Cardiac muscle cell (in vitro differentiated cells and primary cell): Measurements from ENCODE around the gene OTOG. TPM values are rescaled to one million over a fixed set of nuclear protein-coding genes. Genes with fewer than 3 reads are reported as not detected.

Experiments
- DNase-seq, 2 donors: peaks; one replicate each; pipeline versions ENCODE4 v3.0.0 to v3.0.0-alpha.2; 2010 to 2017; ENCODE audit warnings: low read depth in 1 of 2, low spot score in 1 of 2
- H3K27ac ChIP-seq: fragments of 200-600 bp; sonication (generic); 2 replicates; pipeline ENCODE4 v1.5.1; 2016
- H3K27me3 ChIP-seq: fragments of 200-600 bp; sonication (generic); 2 replicates; pipeline ENCODE4 v1.6.0; 2016; ENCODE audit warnings: control low read depth
- H3K36me3 ChIP-seq: fragments of 200-600 bp; sonication (generic); 2 replicates; pipeline ENCODE4 v1.5.1; 2016; ENCODE audit warnings: control low read depth
- H3K4me1 ChIP-seq: fragments of 200-600 bp; sonication (generic); 2 replicates; pipeline ENCODE4 v1.8.1; 2017; ENCODE audit warnings: low read depth, mild to moderate bottlenecking, mixed run types
- H3K4me3 ChIP-seq: fragments of 200-600 bp; sonication (generic); 2 replicates; pipeline ENCODE4 v1.5.1; 2016; ENCODE audit warnings: mild to moderate bottlenecking
- H3K9me3 ChIP-seq: fragments of 200-600 bp; sonication (generic); 2 replicates; pipeline ENCODE4 v1.5.1; 2017; ENCODE audit warnings: low read depth, mild to moderate bottlenecking, control low read depth
- polyA plus RNA-seq: library from polyadenylated mRNA; unstranded; fragments of >200 nt; fragmentation: Nextera tagmentation; extraction: Ambion mirVana; gene quantifications from 2 replicates; pipeline ENCODE4 v1.2.1, GENCODE V29; 2016
- total RNA-seq: library from RNA; depleted of rRNA; stranded (reverse); fragments of >200 nt; gene quantifications from 2 replicates; pipeline ENCODE4 v1.2.3, GENCODE V29; 2016
- TF ChIP-seq, protein P1 (sequence below): IDR thresholded peaks from 2 replicates; pipeline ENCODE4 v1.5.1; 2012; ENCODE audit warnings: low read depth, mild to moderate bottlenecking, low read length

OTOG gene
- total and polyA plus RNA-seq, 2 experiments from 2014 or later = 0.15 TPM; not detected in 1

DNA sequence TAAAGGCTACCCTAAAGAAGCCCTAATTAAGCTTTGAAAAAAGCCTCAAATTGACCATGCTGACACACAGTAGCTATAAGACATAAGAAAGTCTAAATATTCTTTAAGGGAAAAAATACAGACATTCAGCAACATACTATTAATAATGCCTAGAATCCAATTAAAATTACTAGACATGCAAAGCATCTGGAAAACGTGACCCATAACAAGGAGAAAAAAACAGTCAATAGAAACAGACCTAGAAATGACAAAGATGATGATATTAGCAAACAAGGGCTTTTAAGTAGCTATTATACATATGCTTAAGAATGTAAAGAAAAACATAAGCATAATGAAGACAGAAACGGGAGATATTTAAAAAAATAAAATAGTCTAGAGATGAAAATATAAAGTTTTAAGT lies 108.6 kb downstream of the OTOG start:
- peaks cover 8% of the 10 kb centered on the region for H3K27me3 ChIP-seq
- DNase-seq = no peak
- no peak overlapping the region for H3K4me3 ChIP-seq
- no peak overlapping the region for H3K27ac ChIP-seq
- no peaks in the 10 kb centered on the region for H3K4me1 ChIP-seq
- TF ChIP-seq, protein P1, sequence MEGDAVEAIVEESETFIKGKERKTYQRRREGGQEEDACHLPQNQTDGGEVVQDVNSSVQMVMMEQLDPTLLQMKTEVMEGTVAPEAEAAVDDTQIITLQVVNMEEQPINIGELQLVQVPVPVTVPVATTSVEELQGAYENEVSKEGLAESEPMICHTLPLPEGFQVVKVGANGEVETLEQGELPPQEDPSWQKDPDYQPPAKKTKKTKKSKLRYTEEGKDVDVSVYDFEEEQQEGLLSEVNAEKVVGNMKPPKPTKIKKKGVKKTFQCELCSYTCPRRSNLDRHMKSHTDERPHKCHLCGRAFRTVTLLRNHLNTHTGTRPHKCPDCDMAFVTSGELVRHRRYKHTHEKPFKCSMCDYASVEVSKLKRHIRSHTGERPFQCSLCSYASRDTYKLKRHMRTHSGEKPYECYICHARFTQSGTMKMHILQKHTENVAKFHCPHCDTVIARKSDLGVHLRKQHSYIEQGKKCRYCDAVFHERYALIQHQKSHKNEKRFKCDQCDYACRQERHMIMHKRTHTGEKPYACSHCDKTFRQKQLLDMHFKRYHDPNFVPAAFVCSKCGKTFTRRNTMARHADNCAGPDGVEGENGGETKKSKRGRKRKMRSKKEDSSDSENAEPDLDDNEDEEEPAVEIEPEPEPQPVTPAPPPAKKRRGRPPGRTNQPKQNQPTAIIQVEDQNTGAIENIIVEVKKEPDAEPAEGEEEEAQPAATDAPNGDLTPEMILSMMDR = no peak
- no peaks in the 10 kb centered on the region for H3K9me3 ChIP-seq
- H3K36me3 ChIP-seq = no peaks in the 10 kb centered on the region

DNA sequence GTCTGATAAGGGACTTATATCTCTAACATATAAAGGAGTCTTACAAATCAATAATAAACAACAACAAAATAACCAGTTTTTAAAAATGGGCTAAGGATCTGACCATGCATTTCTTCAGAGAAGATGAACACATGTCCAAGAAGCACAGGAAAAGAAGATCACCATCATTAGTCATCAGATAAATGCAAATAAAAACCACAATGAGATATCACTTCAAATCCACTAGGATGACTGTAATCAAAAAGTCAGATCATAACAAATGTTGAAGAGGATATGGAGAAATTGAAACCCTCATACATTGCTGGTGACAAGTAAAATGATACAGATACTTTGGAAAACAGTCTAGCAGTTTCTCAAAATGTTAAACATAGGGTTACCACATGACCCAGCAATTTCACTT lies 111.2 kb downstream of the OTOG start:
- no peaks in the 10 kb centered on the region for H3K36me3 ChIP-seq
- H3K27me3 ChIP-seq = peaks cover 3% of the 10 kb centered on the region
- H3K4me1 ChIP-seq = no peaks in the 10 kb centered on the region
- TF ChIP-seq, protein P1 = no peak
- no peak overlapping the region for H3K27ac ChIP-seq
- no peak for DNase-seq
- H3K4me3 ChIP-seq = no peak overlapping the region
- H3K9me3 ChIP-seq = no peaks in the 10 kb centered on the region

DNA sequence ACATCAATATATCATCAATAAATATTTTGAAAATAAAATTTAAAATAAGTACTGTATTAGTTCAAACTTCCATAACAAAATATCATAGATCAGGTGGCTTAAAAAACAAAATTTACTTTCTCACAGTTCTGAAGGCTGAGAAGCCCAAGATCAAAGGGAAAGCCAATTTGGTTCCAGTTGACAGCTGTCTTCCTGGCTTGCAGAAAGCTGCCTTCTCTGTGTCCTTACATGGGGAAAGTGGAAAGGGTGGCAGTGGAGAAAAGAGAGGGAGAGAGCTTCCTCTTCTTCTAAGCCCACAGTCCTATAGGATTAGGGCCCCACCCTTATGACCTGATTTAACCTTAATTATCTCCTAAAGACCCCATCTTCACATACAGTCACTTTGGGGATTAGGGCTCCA lies 121.1 kb downstream of the OTOG start:
- no peak overlapping the region for H3K4me3 ChIP-seq
- H3K27me3 ChIP-seq = peaks cover 28% of the 10 kb centered on the region
- H3K36me3 ChIP-seq = no peaks in the 10 kb centered on the region
- TF ChIP-seq, protein P1 = no peak
- no peak for DNase-seq
- no peaks in the 10 kb centered on the region for H3K9me3 ChIP-seq
- H3K4me1 ChIP-seq = no peaks in the 10 kb centered on the region
- no peak overlapping the region for H3K27ac ChIP-seq

DNA sequence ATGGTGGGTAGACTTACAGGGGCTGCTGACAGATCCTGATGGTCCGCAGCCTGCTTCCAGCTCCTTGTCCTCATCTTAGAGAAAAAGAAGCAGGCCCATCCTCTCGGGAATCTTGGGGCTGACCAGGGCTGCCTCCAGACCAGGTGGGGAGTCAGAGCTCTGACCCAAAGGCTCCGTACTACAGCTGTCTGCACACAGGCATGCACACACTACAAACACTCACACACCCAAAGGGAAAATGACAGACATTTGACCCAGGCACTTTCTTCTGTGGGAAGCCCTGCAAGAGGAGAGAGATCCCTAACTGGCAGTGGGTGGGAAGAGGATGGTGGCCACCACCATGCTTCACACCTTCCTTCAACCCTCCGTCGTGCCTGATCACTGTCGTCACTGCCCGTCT lies 125.4 kb downstream of the OTOG start:
- TF ChIP-seq, protein P1 = no peak
- H3K4me3 ChIP-seq = no peak overlapping the region
- peaks cover 28% of the 10 kb centered on the region for H3K27me3 ChIP-seq
- H3K9me3 ChIP-seq = no peaks in the 10 kb centered on the region
- no peak for DNase-seq
- no peaks in the 10 kb centered on the region for H3K36me3 ChIP-seq
- H3K27ac ChIP-seq = no peak overlapping the region
- no peaks in the 10 kb centered on the region for H3K4me1 ChIP-seq

DNA sequence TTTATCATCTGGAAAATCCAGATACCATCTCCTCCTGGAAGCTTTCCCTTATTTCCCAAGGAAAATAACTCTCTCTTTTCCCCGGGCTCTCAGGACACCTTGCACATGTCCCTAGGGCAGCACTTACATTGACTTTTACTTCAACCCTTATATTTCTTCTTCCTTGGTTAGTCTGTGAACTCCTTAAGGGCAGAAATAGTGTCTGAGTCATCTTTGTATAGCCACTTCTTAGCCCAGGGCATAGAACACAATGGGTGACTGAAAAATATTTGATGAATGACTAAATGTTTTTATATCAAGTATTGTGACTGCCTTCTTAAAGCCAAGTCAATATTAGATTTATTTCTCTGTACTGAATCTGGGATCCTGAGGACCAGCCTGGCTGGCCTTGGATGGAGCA lies 126.9 kb downstream of the OTOG start:
- H3K9me3 ChIP-seq = no peaks in the 10 kb centered on the region
- no peak overlapping the region for H3K4me3 ChIP-seq
- TF ChIP-seq, protein P1 = no peak
- peaks cover 25% of the 10 kb centered on the region for H3K27me3 ChIP-seq
- no peaks in the 10 kb centered on the region for H3K4me1 ChIP-seq
- no peaks in the 10 kb centered on the region for H3K36me3 ChIP-seq
- DNase-seq = no peak
- H3K27ac ChIP-seq = no peak overlapping the region

DNA sequence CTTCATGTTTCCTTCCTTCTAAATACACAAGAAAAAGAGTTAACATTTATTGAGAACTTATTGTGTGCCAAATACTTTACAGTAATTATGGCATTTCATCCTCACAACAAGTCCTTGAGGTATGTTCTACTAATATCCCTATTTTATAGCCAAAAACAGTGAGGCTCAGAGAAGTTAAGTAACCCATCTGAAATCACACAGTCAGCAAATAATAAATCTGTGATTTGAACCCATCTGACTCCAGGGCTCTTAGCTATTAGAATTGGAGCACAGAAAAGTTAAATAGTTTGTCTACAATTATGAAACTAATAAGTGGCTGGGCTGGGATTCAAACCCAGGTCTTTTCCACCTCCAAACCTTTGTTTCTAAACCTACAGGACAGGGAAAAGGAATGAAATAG lies 135.8 kb downstream of the OTOG start:
- H3K4me1 ChIP-seq = no peaks in the 10 kb centered on the region
- no peaks in the 10 kb centered on the region for H3K36me3 ChIP-seq
- H3K9me3 ChIP-seq = no peaks in the 10 kb centered on the region
- no peak overlapping the region for H3K27ac ChIP-seq
- H3K4me3 ChIP-seq = no peak overlapping the region
- H3K27me3 ChIP-seq = peaks cover 33% of the 10 kb centered on the region
- TF ChIP-seq, protein P1 = no peak
- DNase-seq = no peak
